Muscle of leg (tissue), 11 donors: ENCODE measurements around the gene FAF1. TPM values are rescaled to one million over a fixed set of nuclear protein-coding genes. Genes with fewer than 3 reads are reported as not detected.

Experiments used
- DNase-seq: peaks from one replicate; pipeline ENCODE4 v3.0.0; 2013
- H3K27ac ChIP-seq: one replicate; pipeline ENCODE4 v1.5.1; 2013; ENCODE audit warnings: mild to moderate bottlenecking, low read length, control low read depth
- H3K27me3 ChIP-seq: one replicate; pipeline ENCODE4 v1.6.1; 2013; ENCODE audit warnings: low read length; ENCODE audit not compliant: control insufficient read depth, insufficient read depth
- H3K36me3 ChIP-seq: one replicate; pipeline ENCODE4 v1.6.1; 2013; ENCODE audit warnings: low read length; ENCODE audit not compliant: control insufficient read depth, insufficient read depth
- H3K4me1 ChIP-seq: one replicate; pipeline ENCODE4 v1.6.1; 2013; ENCODE audit warnings: low read length; ENCODE audit not compliant: control insufficient read depth, insufficient read depth
- H3K4me3 ChIP-seq: one replicate; pipeline ENCODE4 v1.5.1; 2013; ENCODE audit warnings: low read length, control low read depth
- H3K9me3 ChIP-seq: replicated peaks from 2 replicates; pipeline ENCODE4 v1.6.1; 2013; ENCODE audit warnings: low read depth, low read length; ENCODE audit not compliant: control insufficient read depth
- WGBS: methylation state at CpG from one replicate; pipeline ENCODE4 v1.1.5; 2013; ENCODE audit warnings: missing lambda C conversion rate; ENCODE audit not compliant: insufficient coverage; 5-methylcytosine and 5-hydroxymethylcytosine counted together
- polyA plus RNA-seq, 8 donors: library from polyadenylated mRNA; unstranded; fragments of 120-200 nt; gene quantifications; one replicate each; pipeline versions ENCODE4 v1.2.1 to v1.2.3, GENCODE V29; 2013; ENCODE audit warnings: inconsistent platforms in 1 of 8, low replicate concordance in 1 of 8; ENCODE audit not compliant: insufficient read length in 8 of 8, insufficient read depth in 1 of 8
- total RNA-seq: library from RNA; stranded (reverse); fragments of 120-200 nt; gene quantifications from one replicate; pipeline ENCODE4 v1.2.4, GENCODE V29; 2013

FAF1 gene
- total and polyA plus RNA-seq, 9 donors: 35.6 to 51.7 (median 38.6) TPM

DNA sequence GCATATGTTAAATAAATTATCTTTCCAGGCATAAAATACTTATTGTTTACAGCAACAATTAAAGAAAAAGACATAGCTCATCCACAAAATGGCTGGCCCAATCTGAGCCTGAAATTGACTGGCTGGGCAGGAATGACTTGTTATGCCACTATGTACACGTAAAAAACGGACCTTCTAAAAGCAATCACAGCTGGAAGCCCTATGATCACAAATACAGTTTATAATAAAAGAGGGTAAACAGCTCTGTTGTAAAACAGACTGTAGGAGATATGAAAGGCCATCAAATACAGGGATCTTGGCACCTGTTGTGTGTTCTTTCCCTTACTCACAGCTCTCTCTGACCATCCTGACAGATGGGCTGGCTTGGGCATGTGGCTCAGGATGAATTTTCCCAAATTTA lies 466.4 kb downstream of the FAF1 start:
- H3K9me3 ChIP-seq: no peaks in the 10 kb centered on the region
- H3K27ac ChIP-seq: no peak overlapping the region
- no peak for DNase-seq

DNA sequence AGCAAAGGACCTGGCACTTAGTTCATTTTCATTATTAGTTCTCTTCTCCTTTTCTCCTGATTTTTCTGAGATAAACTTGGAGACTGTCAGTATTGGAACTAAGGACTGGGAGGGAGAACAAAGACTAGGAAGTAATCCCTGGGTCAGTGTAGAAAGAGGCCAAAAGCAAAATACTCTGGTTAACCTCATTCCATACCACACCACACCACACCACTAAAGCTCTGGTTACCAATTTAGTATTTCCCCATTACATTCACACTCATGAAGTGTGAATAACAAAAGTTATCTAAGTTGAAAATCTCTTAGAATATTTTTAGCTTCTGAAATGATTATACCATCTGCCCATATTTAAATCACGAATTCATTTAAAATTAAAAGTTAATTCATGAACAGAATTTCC lies 467.9 kb downstream of the FAF1 start:
- Histone ChIP-seq H3K9me3 (no peaks in the 10 kb centered on the region), H3K4me3 (no peak overlapping the region), H3K4me1 (no peaks in the 10 kb centered on the region), H3K27me3 (no peaks in the 10 kb centered on the region), H3K36me3 (no peaks in the 10 kb centered on the region), H3K27ac (no peak overlapping the region)
- no CpG with 5 or more reads among the region's 1 CpG for WGBS
- no peak for DNase-seq

More for the DNA sequence above, 466.4 kb downstream of the FAF1 start:
- Histone ChIP-seq H3K36me3 (no peaks in the 10 kb centered on the region), H3K27me3 (no peaks in the 10 kb centered on the region), H3K4me3 (no peak overlapping the region), H3K4me1 (no peaks in the 10 kb centered on the region)
- whole genome bisulfite sequencing: no CpG with 5 or more reads among the region's 2 CpGs

- no peaks in the 10 kb centered on the region for H3K27me3 ChIP-seq
- H3K4me3 ChIP-seq: no peak overlapping the region
- peak; percentile 20 for DNase-seq
- no peaks in the 10 kb centered on the region for H3K9me3 ChIP-seq
- H3K36me3 ChIP-seq: no peaks in the 10 kb centered on the region
- H3K27ac ChIP-seq: no peak overlapping the region
- H3K4me1 ChIP-seq: no peaks in the 10 kb centered on the region
Measured at GRCh38 chr1:50491142-50491541, 468.9 kb downstream of the FAF1 start.

DNA sequence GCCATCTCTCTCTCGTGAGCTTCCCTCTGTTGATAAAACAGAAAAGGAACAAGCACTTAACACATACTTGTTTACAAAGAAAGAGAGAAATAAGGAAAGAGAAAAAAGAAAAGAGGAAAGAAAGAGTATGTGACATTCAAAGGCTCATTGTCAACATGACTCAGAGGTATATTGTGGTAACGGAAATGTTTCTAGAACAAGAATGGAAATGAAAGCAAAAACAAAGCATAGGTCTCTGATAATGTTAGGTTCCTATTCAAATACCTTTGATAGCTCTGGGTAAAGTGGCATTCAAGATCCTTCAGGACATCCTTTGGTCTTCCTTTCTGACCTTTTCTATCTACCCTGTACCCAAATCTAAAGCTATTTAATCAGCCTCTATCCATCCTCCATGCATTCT lies 469.4 kb downstream of the FAF1 start:
- no CpG with 5 or more reads among the region's 2 CpGs for WGBS
- Histone ChIP-seq H3K4me1 (no peaks in the 10 kb centered on the region), H3K27me3 (no peaks in the 10 kb centered on the region), H3K27ac (no peak overlapping the region), H3K36me3 (no peaks in the 10 kb centered on the region), H3K9me3 (no peaks in the 10 kb centered on the region), H3K4me3 (no peak overlapping the region)
- DNase-seq: no peak

DNA sequence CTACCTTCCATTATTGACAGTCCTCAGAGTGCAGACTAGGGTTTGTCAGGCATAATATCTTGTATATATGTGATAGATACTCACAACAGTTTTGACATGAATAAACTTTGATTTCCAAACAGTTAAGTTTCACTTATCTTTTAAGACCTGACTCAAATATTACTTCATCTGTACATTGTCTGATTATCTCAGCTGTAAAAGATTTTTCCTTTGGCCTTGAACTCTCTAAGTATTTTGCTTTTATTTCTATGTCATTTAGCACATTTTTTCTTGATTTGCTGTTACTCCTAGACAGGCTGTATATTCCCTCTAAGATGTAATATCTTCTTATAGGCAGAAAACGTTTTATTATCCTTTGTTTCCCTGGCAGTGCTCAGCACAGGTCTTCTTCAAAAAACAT lies 471.2 kb downstream of the FAF1 start:
- no peaks in the 10 kb centered on the region for H3K4me1 ChIP-seq
- H3K27me3 ChIP-seq: no peaks in the 10 kb centered on the region
- no peaks in the 10 kb centered on the region for H3K36me3 ChIP-seq
- H3K9me3 ChIP-seq: no peaks in the 10 kb centered on the region
- no peak for DNase-seq
- no peak overlapping the region for H3K27ac ChIP-seq
- H3K4me3 ChIP-seq: no peak overlapping the region
- no CpG with 5 or more reads among the region's 1 CpG for WGBS

- Histone ChIP-seq H3K27ac (no peak overlapping the region), H3K9me3 (no peaks in the 10 kb centered on the region), H3K27me3 (no peaks in the 10 kb centered on the region), H3K36me3 (no peaks in the 10 kb centered on the region), H3K4me3 (no peak overlapping the region), H3K4me1 (no peaks in the 10 kb centered on the region)
- WGBS: no CpG with 5 or more reads among the region's 3 CpGs
- DNase-seq: no peak
Measured at GRCh38 chr1:50488356-50488755, 471.7 kb downstream of the FAF1 start.

- no CpG with 5 or more reads among the region's 1 CpG for WGBS
- no peaks in the 10 kb centered on the region for H3K36me3 ChIP-seq
- no peaks in the 10 kb centered on the region for H3K9me3 ChIP-seq
- no peak for DNase-seq
- H3K4me3 ChIP-seq: no peak overlapping the region
- no peaks in the 10 kb centered on the region for H3K4me1 ChIP-seq
- no peak overlapping the region for H3K27ac ChIP-seq
- no peaks in the 10 kb centered on the region for H3K27me3 ChIP-seq
Measured at GRCh38 chr1:50487725-50488124, 472.3 kb downstream of the FAF1 start.

DNA sequence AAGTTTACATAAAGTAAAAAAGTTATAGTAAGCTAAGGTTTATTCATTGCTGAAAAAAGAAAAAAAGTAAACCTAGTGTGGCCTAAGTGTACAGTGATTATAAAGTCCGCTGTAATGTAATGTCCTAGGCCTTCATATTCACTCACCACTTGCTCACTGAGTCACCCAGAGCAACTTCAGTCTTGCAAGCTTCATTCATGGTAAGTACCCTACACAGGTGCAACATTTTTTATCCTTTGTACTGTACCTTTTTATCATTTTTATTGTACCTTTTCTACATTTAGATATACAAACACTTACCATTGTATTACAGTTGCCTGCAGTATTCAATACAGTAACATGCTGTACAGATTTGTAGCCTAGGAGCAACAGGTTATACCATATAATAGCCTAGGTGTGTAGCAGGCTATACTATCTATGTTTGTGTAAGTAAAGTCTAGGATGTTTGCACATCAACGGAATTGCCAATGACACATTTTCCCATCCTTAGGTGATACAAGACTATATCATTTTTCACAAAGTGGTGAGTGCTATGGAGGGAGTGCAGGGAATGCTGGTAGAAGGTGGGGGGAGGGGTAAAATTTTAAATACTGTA lies 478.8 kb downstream of the FAF1 start:
- Histone ChIP-seq H3K36me3 (no peaks in the 10 kb centered on the region), H3K4me1 (no peaks in the 10 kb centered on the region), H3K27me3 (no peaks in the 10 kb centered on the region), H3K9me3 (no peaks in the 10 kb centered on the region), H3K27ac (no peak overlapping the region), H3K4me3 (no peak overlapping the region)
- no CpG with 5 or more reads among the region's 2 CpGs for WGBS
- DNase-seq: no peak

GRCh38 chr1:50476800-50477199 lies 483.3 kb downstream of the FAF1 start:
- Histone ChIP-seq H3K27ac (no peak overlapping the region), H3K27me3 (no peaks in the 10 kb centered on the region), H3K9me3 (no peaks in the 10 kb centered on the region), H3K4me1 (no peaks in the 10 kb centered on the region), H3K4me3 (no peak overlapping the region), H3K36me3 (peaks cover 5% of the 10 kb centered on the region)
- no peak for DNase-seq
- no CpG with 5 or more reads among the region's 1 CpG for WGBS

GRCh38 chr1:50474859-50475809 lies 484.9 kb downstream of the FAF1 start:
- H3K27ac ChIP-seq: no peak overlapping the region
- H3K4me1 ChIP-seq: no peaks in the 10 kb centered on the region
- H3K9me3 ChIP-seq: no peaks in the 10 kb centered on the region
- WGBS: 58% methylated on average over 6 of the region's 7 CpGs
- no peaks in the 10 kb centered on the region for H3K27me3 ChIP-seq
- H3K36me3 ChIP-seq: peaks cover 5% of the 10 kb centered on the region
- DNase-seq: no peak
- H3K4me3 ChIP-seq: no peak overlapping the region
